Uterus (tissue), 2 donors: ENCODE results near the gene RPRD2.

Source experiments
- CTCF ChIP-seq, 4 experiments: fragments of 200-600 bp in 2 of 4; fragments of 450-650 bp in 2 of 4; sonication (generic) in 2 of 4; IDR thresholded peaks; one replicate each; pipeline ENCODE4 v1.5.1; 2016 to 2019; ENCODE audit warnings: antibody characterized with exemption in 4 of 4, mild to moderate bottlenecking in 2 of 4, moderate library complexity in 1 of 4
- POLR2A ChIP-seq, 2 donors: fragments of 450-650 bp; IDR thresholded peaks; one replicate each; pipeline ENCODE4 v1.6.1; 2016; ENCODE audit warnings: antibody characterized with exemption in 2 of 2, mild to moderate bottlenecking in 1 of 2, moderate library complexity in 1 of 2

GRCh38 chr1:150479370-150479769, 115.4 kb downstream of the RPRD2 start:
- no peak for TF ChIP-seq CTCF (IDR thresholded peaks at IDR 0.05)
- no peak for TF ChIP-seq POLR2A (IDR thresholded peaks at IDR 0.05)
